Measurements from ENCODE around the gene MT1A.

- no peak for TF ChIP-seq CTCF (conservative IDR thresholded peaks at IDR 0.05 in 1 of 2, IDR thresholded peaks at IDR 0.05 in 1 of 2; ENCODE audit: extremely low read depth in 1 of 2, insufficient read depth in 1 of 2, low read depth in 1 of 2, low read length in 2 of 2)
- TF ChIP-seq EZH2 (IDR thresholded peaks at IDR 0.05; ENCODE audit: borderline replicate concordance, low read length) = no peak
Observed at GRCh38 chr16:56684256-56684925, 45.9 kb downstream of the MT1A start.

Measured in mammary epithelial cell (primary cell).